Esophagus muscularis mucosa (tissue), 4 donors: ENCODE data around the gene TEX29. TPM values are rescaled to one million over a fixed set of nuclear protein-coding genes. Genes with fewer than 3 reads are reported as not detected.

Source experiments
- DNase-seq: peaks from one replicate; pipeline ENCODE4 v3.0.0-alpha.2; 2017; ENCODE audit errors: extremely low spot score
- H3K27ac ChIP-seq, 4 donors: fragments of 200-600 bp; sonication (generic); replicated peaks in 1 of 4; 1 replicate in 3 of 4; 2 replicates in 1 of 4; pipeline ENCODE4 v1.5.1; 2016 to 2019; ENCODE audit warnings: mild to moderate bottlenecking in 1 of 4
- H3K27me3 ChIP-seq, 4 donors: fragments of 200-600 bp; sonication (generic); one replicate each; pipeline versions ENCODE4 v1.5.1 to v1.6.0; 2016 to 2019
- H3K36me3 ChIP-seq, 4 donors: fragments of 200-600 bp; sonication (generic); one replicate each; pipeline ENCODE4 v1.5.1; 2016 to 2019
- H3K4me1 ChIP-seq, 4 donors: fragments of 200-600 bp; sonication (generic); one replicate each; pipeline ENCODE4 v1.5.1; 2016 to 2019
- H3K4me3 ChIP-seq, 4 donors: fragments of 200-600 bp; sonication (generic); 1 replicate in 2 of 4; 2 replicates in 2 of 4; pipeline ENCODE4 v1.5.1; 2016 to 2019; ENCODE audit warnings: mild to moderate bottlenecking in 4 of 4, moderate library complexity in 1 of 4
- H3K9me3 ChIP-seq, 4 donors: fragments of 200-600 bp; sonication (generic); 1 replicate in 3 of 4; 2 replicates in 1 of 4; pipeline ENCODE4 v1.5.1; 2016 to 2019
- EP300 ChIP-seq: sonication (generic); formaldehyde crosslinking; IDR thresholded peaks from one replicate; pipeline ENCODE4 v1.6.1; 2017; ENCODE audit warnings: antibody characterized with exemption
- POLR2A ChIP-seq: fragments of 450-650 bp; IDR thresholded peaks from one replicate; pipeline ENCODE4 v1.6.1; 2017; ENCODE audit warnings: antibody characterized with exemption, moderate library complexity, mild to moderate bottlenecking, low read depth
- POLR2AphosphoS5 ChIP-seq, 2 donors: sonication (generic); formaldehyde crosslinking; IDR thresholded peaks; one replicate each; pipeline ENCODE4 v1.6.1; 2017; ENCODE audit warnings: antibody characterized with exemption in 2 of 2
- WGBS: methylation state at CpG from one replicate; pipeline ENCODE4 v1.1.5; 2018; 5-methylcytosine and 5-hydroxymethylcytosine counted together
- intact Hi-C: fragments of 100-400 bp; cut with DNase I; formaldehyde crosslinking; loops from one replicate; pipeline ENCODE4 v1.15.1; 2023
- total RNA-seq, 4 donors: library from RNA; depleted of rRNA; stranded (reverse); fragments of >200 nt; gene quantifications; one replicate each; pipeline versions ENCODE4 v1.1.0 to v1.2.1, GENCODE V29; 2016
- TF ChIP-seq, protein P1 (sequence below), 3 experiments: fragments of 200-600 bp in 2 of 3; fragments of 450-650 bp in 1 of 3; sonication (generic) in 2 of 3; IDR thresholded peaks; one replicate each; pipeline ENCODE4 v1.5.1; 2017 to 2019; ENCODE audit warnings: antibody characterized with exemption in 3 of 3, mild to moderate bottlenecking in 2 of 3, moderate library complexity in 1 of 3

Gene TEX29
- total RNA-seq, 4 donors from 2014 or later = 0.83 to 0.99 TPM; not detected in 2

- Histone ChIP-seq H3K4me1 (peaks cover 8 to 13% (median 11%) of the 10 kb centered on the region in 4 donors), H3K4me3 (no peak overlapping the region), H3K36me3 (peaks cover 61 to 99% (median 87%) of the 10 kb centered on the region in 4 donors), H3K27me3 (no peaks in the 10 kb centered on the region), H3K9me3 (no peaks in the 10 kb centered on the region), H3K27ac (no peak overlapping the region)
- DNase-seq = no peak
- TF ChIP-seq, protein P1, sequence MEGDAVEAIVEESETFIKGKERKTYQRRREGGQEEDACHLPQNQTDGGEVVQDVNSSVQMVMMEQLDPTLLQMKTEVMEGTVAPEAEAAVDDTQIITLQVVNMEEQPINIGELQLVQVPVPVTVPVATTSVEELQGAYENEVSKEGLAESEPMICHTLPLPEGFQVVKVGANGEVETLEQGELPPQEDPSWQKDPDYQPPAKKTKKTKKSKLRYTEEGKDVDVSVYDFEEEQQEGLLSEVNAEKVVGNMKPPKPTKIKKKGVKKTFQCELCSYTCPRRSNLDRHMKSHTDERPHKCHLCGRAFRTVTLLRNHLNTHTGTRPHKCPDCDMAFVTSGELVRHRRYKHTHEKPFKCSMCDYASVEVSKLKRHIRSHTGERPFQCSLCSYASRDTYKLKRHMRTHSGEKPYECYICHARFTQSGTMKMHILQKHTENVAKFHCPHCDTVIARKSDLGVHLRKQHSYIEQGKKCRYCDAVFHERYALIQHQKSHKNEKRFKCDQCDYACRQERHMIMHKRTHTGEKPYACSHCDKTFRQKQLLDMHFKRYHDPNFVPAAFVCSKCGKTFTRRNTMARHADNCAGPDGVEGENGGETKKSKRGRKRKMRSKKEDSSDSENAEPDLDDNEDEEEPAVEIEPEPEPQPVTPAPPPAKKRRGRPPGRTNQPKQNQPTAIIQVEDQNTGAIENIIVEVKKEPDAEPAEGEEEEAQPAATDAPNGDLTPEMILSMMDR (IDR thresholded peaks at IDR 0.05) = no peak
- TF ChIP-seq POLR2A (no peak), POLR2AphosphoS5 (IDR thresholded peaks at IDR 0.05) (no peak), EP300 (no peak)
- 97% methylated on average over 8 of the region's 8 CpGs for WGBS
- intact Hi-C loops = no loop called here
Observed at GRCh38 chr13:111287201-111287600, 33.2 kb upstream of the TEX29 start.

- Histone ChIP-seq H3K27ac (no peak overlapping the region), H3K4me3 (no peak overlapping the region), H3K9me3 (no peaks in the 10 kb centered on the region), H3K4me1 (peaks cover 0 to 2% (median under 1%) of the 10 kb centered on the region in 4 donors), H3K36me3 (peaks cover 66 to 100% (median 91%) of the 10 kb centered on the region in 4 donors), H3K27me3 (no peaks in the 10 kb centered on the region)
- TF ChIP-seq, protein P1 (IDR thresholded peaks at IDR 0.05) = no peak
- TF ChIP-seq POLR2AphosphoS5 (IDR thresholded peaks at IDR 0.05) (no peak), EP300 (no peak), POLR2A (no peak)
- no peak for DNase-seq
- intact Hi-C loops = no loop called here
- 91% methylated on average over 7 of the region's 7 CpGs for WGBS
Observed at GRCh38 chr13:111288276-111288675, 32.2 kb upstream of the TEX29 start.

DNA sequence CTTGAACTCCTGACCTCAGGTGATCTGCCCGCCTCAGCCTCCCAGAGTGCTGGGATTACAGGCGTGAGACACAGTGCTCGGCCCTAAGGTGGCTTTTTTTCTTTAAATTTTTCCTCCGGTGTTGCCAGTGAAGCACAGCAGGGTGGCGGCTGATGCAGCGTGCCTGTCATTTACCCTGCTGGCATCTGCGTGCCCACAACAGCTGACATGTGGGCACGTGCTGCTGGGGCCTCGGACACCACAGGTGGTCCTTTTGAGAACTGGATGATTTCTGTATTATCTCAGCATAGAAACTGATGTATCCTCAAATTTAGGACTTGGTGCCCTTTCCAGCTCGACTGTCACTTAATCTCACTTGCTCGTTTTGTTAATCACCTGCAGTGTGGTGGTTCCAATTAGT is 31.2 kb upstream of the TEX29 start:
- H3K9me3 ChIP-seq = no peaks in the 10 kb centered on the region
- H3K27ac ChIP-seq = no peak overlapping the region
- no peak overlapping the region for H3K4me3 ChIP-seq
- intact Hi-C loops = no loop called here
- TF ChIP-seq POLR2A (no peak), POLR2AphosphoS5 (IDR thresholded peaks at IDR 0.05) (no peak), EP300 (no peak)
- TF ChIP-seq, protein P1 (IDR thresholded peaks at IDR 0.05) = no peak
- H3K4me1 ChIP-seq = no peaks in the 10 kb centered on the region
- peaks cover 60 to 100% (median 91%) of the 10 kb centered on the region in 4 donors for H3K36me3 ChIP-seq
- 93% methylated on average over 11 of the region's 11 CpGs for WGBS
- no peaks in the 10 kb centered on the region for H3K27me3 ChIP-seq
- DNase-seq = no peak

DNA sequence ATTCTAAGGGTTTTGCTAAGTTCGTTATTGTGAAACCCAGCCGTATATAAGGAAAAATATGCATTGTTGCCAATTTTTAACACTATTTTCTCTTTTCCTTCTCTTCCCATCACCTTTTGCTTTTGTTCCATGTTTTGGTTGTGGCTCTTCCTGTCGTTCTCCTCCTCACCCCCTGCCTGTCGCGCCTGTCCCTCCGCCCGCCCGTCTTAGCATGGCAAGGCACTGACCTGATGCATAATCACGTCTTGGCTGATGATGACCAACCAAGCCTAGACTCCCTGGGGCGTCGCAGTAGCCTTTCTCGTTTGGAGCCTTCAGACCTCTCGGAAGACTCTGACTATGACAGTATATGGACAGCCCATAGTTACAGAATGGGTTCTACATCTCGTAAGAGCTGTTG is 28.5 kb upstream of the TEX29 start:
- peaks cover 36 to 98% (median 79%) of the 10 kb centered on the region in 4 donors for H3K36me3 ChIP-seq
- DNase-seq = no peak

More for the DNA sequence above, 28.5 kb upstream of the TEX29 start:
- Histone ChIP-seq H3K27ac (no peak overlapping the region), H3K4me1 (no peaks in the 10 kb centered on the region), H3K9me3 (no peaks in the 10 kb centered on the region), H3K4me3 (no peak overlapping the region), H3K27me3 (no peaks in the 10 kb centered on the region)
- intact Hi-C loops = no loop called here
- 92% methylated on average over 14 of the region's 14 CpGs for WGBS
- TF ChIP-seq POLR2A (no peak), POLR2AphosphoS5 (IDR thresholded peaks at IDR 0.05) (no peak), EP300 (no peak)
- TF ChIP-seq, protein P1 (IDR thresholded peaks at IDR 0.05) = no peak
